ENCODE measurements around the gene RAPSN.

RAPSN gene

DNA sequence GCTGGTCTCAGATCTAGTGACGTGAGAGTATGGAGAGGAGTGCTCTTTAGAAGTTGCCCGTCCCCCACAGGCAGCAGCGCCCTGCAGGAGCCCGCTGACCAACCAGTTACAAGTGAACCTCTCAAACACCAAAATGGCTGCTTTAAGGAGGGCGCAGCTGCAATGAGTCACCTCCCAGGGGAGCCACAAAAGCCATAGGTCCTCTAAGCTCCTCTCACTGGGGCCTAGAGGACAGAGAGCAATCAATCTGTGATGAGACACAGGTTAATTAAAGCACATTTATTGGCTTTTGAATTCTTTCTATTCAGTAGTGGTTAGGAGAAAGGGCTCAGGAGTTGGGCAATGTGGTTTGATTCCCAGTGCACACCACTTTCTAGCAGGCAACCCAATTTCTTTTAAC, 15.5 kb upstream of the RAPSN start:
- no peak for DNase-seq

DNA sequence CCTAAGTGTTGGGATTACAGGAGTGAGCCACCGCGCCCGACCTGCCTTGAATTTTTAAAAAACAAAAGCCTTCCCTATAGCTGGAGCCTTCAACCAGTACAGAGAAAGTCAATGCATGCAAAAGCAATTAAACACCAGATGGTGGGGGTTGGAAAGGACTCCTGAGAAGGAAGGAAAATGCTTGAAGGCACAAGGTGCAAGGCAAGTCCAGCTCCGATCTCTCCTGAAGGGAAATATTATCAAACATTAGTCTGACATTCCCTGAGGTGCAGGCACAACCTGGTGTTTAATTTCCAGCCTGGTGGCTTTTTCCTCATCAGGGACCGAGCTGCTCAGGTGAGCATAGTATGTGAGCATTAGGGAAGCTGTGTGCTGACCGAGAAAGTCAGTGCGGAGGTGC, 12.9 kb upstream of the RAPSN start:
- DNase-seq: no peak

DNA sequence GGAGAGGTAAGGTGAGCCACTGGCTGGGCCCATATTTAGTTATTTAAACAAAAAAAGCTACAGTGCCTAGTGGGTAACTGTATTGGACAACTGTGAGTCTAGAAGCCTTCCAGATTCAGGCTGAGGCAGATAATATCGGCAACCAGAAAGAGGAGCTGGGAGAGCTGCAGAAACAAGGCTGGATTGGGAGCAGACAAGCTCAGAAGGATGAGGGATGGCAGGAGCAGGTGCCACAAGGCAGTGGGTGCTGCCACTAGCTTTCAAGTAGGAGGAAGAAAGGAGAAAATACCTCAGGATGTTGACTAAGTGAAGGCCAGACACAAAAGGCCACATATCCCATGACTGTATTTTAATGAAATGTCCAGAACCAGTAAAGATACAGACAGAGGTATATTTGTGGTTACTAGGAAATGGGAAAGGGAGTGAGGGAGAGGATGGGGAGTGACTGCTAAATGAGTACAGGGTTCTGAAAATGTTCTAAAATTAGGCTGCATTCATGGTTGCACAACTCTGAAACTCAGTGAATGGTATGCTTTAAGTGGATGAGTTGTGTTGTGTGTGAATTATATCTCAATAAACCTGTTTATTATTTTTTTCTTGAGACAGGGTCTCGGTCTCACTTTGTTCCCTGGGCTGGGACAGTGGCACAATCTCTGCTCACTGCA, 11.8 kb upstream of the RAPSN start:
- no peak for DNase-seq

DNA sequence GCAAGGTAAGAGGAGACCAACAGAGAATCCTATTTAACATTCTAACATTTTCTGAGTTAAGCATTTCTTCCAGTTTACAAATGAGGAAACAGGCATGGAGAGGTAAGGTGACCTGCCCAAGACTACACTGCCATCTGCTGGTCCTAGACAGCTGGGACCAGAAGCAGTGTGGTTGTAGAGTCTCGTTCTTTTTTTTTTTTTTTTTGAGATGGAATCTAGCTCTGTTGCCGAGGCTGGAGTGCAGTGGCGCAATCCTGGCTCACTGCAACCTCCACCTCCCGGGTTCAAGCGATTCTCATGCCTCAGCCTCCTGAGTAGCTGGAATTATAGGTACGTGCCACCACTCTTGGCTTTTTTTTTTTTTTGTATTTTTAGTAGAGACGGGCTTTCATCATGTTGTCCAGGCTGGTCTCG, 5.3 kb upstream of the RAPSN start:
- DNase-seq: peak; percentile 71

DNA sequence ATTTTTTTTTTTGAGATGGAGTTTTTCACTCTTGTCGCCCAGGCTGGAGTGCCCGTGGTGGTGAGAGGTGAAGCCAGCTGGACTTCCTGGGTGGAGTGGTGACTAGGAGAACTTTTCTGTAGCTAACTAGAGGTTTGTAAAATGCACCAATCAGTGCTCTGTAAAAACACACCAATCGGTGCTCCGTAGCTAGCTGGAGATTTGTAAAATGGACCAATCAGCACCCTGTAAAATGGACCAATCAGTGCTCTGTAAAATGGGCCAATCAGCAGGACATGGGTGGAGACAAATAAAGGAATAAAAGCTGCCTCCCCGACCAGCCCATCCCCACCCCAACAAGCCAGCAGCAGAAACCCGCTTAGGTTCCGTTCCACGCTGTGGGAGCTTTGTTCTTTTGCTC, 4.4 kb upstream of the RAPSN start:
- no peak for DNase-seq

DNA sequence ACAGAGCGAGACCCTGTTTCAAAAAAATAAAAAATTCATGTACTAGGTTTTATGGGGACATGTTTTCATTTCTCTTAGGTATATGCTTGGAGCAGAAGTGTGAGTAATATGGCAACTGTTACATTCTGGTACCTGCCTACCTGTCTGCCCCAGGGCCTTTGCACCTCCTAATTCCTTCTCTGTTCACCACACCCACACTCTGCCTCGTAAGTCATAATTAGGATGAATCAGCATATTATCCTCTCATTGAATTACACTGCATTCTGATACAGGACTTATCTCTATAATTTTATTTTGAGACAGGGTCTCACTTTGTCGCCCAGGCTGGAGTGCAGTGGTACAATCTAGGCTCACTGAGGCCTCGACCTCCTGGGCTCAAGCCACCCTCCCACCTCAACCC, 3.1 kb upstream of the RAPSN start:
- DNase-seq: no peak

DNA sequence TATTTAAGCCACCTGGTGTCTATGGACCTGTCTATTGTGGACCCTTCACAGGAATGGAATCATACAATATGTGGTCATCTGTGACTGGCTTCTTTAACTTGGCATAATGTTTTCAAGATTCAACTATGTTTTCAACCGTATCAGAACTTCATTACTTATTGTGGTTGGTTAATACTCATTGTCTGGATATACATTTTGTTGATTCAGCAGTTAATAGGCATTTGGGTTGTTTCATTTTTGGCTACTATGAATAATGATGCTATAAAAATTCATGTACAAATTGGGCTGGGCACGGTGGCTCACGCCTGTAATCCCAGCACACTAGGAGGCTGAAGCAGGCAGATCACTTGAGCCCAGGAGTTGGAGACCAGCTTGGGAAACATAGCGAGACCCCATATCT, 2.5 kb upstream of the RAPSN start:
- DNase-seq: no peak

DNA sequence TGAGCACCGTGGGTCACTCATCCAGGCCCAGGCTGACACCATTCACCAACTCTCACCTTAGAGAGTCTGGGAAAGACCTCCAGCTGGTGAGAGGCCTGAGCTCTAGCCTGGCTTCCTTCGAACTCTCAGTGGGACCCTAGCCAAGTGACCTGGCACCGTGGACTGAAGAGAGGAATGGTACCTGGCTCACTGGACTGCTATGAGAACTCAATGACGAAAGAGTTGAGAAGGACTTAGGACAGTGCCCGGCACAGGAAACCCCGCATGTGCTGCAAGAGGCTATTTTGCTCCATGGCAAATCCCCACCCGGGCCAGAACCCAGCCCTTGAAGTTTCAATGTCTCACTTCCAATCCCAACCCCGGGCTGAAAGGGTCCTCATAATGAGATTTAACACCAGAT, 605 bp upstream of the RAPSN start:
- no peak for DNase-seq

DNA sequence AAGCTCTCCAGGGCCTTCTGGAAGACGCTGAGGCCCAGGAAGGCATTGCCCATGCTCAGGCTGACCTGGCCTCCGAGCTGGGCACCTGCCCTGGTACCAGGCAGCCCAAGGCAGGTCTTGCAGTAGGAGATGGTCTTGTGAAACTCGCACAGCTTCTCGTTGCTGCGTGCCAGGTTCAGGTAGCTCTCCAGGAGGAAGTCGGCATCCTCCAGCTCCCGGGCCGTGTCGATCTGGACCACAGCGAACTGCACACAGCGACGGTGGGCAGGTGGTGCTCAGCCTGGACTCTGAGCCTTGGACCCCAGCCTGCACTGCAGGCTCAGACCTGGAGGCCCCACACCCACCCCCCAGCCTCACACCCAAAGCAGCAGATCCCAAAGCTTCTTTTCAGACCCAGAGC, 1.0 kb downstream of the RAPSN start:
- no peak for DNase-seq

DNA sequence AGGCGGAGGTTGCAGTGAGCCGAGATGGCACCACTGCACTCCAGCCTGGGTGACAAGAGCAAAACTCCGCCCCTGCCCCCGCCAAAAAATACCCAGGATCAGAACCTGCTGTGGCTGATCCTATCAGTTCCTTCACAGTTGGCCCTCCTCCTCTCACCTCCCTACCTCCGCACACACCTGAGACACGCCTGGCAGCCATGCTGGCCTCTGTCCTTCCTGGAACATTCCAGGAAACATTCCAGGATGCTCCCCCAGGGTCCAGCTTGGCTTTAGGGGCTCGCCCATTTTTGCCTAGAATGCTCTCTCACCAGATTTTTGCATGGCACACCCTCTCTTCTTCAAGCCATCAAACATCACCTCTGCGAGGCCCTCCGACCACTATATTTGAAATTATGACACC, 2.1 kb downstream of the RAPSN start:
- no peak for DNase-seq

DNA sequence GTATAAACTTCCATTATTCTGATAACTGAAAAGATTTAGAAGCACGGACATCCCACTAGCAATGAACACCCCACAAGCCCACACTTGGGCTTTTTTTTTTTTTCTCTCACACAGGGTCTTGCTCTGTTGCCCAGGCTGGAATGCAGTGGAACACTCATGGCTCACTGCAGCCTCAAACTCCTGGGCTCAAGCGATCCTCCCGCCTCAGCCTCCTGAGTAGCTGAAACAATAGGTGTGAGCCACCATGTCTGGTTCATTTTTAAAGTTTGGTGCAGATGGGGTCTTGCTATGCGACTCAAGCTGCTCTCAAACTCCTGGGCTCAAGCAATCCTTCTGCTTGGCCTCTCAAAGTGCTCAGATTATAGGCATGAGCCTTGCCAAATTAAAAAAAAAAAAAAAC, 3.1 kb downstream of the RAPSN start:
- no peak for DNase-seq

DNA sequence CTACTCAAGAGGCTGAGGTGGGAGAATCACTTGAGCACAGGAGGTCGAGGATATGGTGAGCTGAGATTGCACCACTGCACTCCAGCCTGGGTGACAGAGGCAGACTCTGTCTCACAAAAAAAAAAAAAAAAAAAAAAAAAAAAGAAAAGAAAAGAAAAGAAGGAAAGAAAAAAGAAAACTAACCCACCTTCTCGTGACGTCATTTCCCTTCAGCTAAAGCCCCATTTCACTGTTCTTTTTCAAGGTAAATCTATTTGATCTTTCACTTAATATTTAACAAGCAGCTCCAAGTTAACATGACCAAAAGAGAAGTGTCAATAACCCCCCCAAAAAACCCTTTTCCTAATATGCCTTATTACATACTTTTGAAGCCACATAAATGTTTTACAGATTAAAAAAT, 5.1 kb downstream of the RAPSN start:
- no peak for DNase-seq

DNA sequence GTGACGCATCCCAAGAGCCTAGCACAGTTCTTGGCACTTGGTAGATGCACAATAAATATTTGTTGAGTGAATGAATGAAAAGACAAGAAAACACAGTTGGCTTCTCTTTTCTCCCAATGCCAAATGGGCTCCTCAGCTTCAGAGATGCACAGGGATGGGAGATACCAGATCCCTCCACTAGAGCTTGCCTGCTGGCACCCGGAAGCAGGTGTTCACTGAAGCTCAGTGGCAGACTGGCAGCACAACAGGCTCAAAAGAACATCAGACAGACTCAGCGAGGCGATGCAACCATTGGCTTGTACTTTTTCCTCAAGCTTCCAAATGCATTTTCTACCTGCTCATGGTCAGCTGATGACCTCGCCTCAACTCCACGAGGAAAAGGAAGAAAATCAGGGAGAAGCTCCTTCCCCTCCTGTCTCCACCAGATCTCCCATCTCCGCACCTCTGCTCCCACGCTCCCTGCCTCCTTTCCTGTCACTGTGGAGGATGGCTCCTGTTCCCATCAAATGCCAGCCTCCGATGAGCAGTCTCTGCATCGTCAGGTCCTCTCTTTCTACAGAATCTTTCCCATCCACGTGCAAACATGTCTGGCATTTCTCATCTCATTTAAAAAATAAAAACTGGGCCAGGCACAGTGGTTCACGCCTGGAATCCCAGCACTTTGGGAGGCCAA, 5.8 kb downstream of the RAPSN start:
- DNase-seq: no peak

DNA sequence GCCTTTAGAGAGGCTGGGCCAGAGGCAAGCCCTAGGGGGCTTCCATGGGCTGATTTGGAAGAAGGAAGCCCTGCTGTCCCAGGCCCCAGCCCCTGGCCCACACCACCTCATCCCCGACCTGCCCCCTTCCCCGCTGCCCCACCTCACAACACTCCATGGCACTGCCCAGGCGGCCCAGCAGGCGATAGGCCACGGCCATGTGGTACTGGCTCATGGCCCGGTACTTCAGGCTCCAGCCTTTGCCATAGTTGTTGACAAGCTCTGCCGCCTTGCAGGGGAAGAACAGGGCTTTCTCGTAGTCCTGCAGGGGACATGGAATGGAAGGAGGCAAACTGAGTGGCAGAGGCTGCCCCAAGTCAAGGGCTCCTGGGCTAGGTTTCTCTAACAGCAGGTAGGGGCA, 6.4 kb downstream of the RAPSN start:
- no peak for DNase-seq

DNA sequence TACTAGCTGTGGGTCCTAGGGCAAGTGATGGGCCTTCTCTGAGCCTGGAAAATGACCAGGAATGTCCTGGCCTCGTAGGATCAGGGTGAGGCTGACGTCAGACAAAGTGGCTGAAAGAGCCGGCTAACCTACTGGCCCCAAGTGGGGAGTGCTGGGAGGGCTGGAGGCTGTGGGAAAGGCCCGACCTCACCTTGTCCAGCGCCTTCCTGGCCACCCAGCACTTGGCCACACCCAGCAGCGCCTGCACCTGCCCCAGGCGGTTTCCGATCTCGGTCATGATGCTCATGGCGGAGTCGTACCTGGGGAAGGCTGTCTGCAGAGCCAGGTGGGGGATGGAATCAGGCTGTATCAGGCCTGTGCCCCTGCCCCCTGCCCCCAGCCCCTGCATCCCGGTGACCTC, 7.5 kb downstream of the RAPSN start:
- DNase-seq: no peak

DNA sequence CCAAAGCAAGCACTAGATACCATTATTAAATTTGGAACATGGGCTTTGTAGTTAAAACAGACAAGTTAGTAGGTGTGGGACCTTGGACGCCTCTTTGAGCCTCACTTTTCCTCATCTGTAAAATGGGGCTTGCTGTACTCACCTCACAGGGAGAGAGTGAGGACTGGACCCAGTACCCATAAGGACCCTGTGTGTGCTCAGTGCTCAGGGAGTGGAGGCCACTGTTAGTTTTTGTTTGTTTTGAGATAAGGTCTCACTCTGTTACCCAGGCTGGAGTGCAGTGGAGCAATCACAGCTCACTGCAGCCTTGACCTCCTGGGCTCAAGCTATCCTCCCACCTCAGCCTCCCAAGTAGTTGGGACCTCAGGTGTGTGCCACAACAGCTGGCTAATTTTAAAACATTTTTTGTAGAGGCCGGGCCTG, 8.9 kb downstream of the RAPSN start:
- DNase-seq: no peak

DNA sequence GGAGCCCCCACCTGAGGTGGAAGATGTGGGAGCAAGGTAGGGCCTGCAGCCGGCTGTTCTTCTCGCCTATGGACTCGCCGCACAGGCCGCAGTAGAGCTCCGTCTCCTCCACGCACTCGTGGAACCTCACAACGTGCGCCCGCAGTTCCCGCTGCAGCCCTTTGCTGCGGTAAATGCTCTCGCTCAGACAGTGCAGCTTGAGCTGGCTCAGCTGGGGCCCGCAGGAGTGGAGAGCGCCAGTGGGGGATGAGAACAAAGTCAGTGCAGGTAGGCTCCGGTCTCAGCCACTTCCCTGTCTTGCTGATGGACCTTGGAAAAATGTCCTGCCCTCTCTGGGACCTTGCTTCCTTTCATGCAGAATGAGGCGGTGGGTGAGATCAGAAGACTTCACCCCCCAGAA, 10.2 kb downstream of the RAPSN start:
- DNase-seq: no peak

DNA sequence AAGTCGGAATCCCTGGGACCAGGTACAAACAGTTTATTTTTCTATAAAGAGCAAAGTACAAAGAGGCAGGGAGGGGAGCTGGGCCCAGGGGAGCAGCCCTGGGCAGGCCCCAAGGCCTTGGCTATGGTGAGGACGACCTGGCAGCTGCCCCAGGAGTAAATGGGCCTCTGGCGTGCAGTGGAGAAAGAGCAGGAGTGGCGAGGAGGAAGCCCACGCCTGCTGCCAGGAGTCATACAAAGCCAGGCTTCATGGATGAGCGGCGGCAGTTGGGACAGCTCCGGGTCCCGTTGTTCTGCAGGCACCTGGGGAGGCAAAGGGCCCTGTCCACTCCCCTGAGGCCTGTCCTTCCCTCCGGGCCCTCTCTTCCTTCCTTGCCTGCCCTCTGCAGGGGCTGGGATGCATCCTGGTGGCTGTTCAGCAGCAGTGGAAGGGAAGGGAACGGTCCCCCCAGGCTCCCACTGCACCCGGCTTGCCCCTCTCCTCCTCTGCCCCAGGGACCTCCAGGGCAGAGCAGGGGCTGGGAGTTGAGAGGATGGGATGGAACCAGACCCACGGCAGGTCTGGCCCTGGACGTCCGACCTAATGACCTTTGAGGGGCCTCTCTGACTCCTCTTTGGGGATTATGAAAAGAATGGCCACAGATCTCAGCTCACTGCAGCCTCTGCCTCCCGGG, 11.1 kb downstream of the RAPSN start:
- DNase-seq: no peak

DNA sequence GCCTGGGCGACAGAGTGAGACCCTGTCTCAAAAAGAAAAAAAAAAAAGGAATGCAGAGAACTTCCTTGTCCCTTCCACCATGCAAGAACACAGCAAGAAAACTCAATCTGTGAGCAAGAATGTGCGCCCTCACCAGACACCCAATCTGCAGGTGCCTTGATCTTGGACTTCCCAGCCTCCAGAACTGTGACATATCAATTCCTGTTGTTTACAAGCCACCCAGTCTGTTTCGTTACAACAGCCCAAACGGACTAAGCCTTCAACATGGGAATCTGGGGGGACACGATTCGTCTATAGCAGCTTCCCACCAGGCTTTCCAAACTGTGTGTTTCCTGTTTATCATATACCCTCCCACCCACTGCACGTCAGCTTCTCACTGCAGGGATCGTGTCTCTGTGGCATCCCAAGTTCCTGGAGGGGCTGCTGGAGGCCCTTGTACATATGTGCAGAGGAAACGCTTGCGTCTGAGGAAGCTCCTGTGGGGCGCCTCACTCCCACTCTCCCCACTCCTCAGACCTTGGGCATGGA, 11.7 kb downstream of the RAPSN start:
- DNase-seq: no peak

DNA sequence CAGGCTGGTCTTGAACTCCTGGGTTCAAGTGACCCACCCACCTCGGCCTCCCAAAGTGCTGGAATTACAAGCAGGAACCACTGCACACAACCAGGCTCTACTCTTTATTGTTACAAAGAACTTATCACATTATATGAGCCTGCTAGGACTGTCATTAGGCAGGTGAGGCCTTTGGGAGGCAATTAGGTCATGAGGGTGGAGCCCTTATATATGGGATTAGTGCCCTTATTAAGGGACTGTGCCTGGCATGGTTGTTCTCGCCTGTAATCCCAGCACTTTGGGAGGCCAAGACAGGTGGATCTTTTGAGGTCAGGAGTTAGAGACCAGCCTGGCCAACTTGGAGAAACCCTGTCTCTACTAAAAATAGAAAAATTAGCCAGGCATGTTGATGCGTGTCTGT, 12.2 kb downstream of the RAPSN start:
- no peak for DNase-seq

DNA sequence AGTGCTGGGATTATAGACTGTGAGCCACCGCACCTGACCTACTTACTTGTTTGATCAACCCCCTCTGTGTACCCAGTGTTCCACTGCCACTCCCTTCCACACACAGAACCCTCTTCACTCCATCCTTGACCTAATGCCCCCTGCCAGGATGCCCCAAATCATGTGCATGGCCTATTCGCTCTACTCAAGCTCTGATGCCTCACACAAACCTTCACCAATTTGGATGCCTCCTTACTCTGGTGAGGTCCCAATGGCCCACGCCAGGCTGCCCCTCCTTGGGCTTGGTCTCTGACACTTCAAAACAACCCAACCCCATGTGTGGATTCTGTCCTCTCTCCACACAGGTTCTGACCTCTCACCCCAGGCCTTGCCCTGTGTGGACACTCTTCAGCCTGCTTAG, 13.2 kb downstream of the RAPSN start:
- DNase-seq: no peak

DNA sequence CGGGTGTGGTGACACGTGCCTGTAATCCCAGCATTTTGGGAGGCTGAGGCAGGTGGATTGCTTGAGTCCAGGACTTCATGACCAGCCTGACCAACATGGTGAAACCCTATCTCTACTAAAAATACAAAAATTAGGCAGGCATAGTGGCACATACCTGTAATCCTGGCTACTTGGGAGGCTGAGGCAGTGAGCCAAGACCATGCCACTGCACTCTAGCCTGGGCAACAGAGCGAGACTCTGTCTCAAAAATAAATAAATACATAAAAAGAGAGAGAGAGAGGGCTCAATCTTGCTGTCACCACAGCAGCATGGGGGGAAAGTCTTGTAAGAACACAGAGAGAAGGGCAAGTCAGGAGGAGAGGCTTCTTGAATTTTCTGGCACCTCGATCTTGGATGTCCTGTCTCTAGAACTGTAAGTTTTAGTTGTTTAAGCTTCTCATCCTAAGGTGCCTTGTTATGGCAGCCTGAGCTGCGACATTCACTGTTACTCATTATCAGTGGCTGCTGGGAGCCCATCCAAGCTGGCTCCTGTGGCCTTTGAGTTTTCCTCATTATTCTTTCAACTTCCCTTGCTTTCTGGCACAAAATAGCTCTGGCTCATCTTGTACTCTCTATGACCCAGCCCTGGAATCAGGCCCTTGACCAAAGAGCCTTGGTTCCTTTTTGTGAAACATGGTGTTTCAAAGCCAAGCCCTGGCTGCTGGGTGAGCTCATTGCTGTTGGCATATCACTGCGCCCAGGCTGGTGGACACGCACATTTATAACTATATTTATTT, 14.7 kb downstream of the RAPSN start:
- DNase-seq: no peak

DNA sequence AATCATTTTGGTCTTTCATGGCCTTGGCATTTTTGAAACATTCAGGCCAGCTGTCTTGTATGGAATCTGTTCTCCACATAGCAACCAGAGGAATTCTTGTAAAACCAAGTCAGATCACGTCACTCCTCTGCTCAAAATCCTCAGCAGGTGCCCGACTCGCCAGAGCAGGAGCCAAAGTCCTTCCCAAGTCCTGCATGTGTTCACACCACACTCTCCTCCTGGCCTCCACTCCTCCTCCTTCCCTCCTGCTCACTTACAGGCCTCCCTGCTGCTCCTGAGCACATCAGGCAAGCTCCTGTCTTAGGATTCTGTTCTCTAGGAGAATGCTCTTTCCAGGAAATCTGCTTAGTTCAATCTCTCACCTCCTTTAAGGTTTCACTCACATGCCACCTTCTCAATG, 15.8 kb downstream of the RAPSN start:
- DNase-seq: no peak

Data from stimulated activated CD4-positive, alpha-beta T cell treated with anti-CD3 and anti-CD28 coated beads, Interleukin-4, amount 100 ng/mL, for 24 hours (primary cell).